HG02970 (cell line): Measurements from ENCODE around the gene RAC3.
"Not testable (repeated sequence)": the region's sequence is repeated elsewhere in the genome, so short reads cannot be mapped to it uniquely, and the experiment has no call there.

ENCODE experiments used
- ATAC-seq: cut with Tn5 transposase; IDR thresholded peaks from one replicate; pipeline ENCODE4 v1.9.1; 2021; ENCODE audit warnings: mild to moderate bottlenecking, moderate library complexity, moderate number of reproducible peaks; ENCODE audit not compliant: unreplicated experiment, low FRiP score

RAC3 gene

DNA sequence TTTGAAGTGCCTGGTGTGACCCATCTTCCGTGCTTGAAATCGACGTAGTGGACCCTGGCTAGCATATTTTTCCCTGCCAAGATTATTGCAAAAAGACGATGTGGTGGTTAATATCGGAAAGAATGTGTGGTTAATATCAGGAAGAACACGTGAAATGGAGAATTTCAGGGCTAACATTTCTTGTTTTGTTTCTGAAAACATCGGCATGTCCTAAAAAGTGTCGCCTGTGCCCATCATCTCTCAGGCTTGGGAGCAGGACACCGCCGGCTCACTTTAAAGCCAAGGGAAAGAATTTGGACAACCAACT, 6.4 kb downstream of the RAC3 start:
- no peak for ATAC-seq

DNA sequence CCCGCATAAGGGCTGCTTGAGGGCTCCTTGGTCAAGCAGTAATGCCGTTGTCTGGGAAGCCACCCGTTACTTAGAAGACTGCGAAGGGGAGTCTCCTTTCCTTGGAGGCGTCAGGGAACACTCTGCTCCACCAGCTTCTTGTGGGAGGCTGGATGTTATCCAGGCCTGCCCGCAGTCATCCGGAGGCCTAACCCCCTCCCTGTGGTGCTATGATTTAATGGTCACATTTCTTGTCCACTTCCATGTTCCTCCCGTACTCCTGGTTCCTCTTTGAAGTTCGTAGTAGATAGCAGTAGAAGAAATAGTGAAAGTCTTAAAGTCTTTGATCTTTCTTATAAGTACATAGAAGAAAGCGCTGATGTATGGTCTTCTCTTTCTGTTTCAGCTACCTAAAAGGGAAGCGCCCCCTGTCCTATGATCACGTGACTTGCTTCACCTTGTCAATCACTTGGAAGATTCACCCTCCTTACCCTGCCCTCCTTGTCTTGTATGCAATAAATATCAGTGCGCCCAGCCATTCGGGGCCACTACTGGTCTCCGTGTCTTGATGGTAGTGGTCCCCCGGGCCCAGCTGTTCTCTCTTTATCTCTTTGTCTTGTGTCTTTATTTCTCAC, 7.4 kb downstream of the RAC3 start:
- ATAC-seq, result not testable (repeated sequence)

DNA sequence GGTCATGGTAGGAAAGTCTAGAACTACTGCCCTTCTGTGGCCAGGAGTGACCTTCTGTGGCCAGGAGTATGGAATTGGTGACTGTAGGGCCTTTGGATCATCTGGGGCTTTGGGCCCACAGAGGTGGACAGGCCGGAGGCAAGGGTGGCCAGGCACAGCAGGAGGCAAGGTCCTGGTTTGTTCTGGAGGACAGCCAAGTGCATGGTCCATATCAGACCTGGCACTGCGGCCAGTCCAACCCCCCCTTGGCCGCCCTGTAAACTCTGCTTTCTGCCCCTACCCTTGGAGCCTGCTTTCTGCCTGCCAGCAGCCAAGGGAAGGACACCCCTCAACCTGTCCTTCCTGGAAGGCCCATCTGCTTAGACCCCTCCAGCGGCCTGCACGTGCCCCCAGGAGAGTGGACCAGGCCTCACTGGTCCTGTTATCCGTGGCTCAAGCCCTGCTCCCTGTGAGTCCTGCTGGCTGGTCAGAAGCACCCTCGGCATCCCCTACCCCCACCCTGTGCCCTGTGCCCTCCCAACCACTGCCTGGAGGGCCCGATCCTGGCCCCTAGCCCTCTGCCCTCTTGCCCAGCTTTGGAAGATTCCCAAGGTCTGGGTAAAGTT, 8.3 kb downstream of the RAC3 start:
- no peak for ATAC-seq

DNA sequence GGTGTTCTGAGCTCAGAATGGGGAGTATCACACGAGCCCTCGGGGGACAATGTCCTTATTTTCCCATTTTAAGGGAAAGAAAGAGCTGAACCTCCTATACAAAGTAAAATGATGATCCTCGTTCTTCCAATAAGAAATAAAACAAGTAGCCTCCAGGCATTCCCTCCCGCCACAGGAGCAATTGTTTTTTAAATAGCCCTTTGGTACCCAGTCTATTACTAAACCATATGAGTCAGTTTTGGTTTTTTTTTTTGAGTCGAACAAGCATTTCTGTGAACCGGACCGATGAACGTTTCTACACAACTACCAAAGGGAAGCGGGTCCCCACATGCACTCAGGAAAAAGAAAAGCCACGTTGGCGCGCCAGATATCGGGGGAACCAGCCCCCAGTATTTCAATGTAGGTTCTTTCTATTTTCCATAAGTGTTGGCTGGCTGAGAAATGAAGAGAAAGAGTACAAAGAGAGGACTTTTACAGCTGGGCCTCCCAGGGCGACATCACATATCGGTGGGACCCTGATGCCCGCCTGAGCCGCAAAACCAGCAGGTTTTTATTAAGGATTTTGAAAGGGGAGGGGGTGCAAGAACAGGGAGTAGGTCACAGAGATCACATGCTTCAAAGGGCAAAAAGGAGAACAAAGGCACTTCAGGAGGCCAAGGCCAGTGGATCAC, 9.8 kb downstream of the RAC3 start:
- no peak for ATAC-seq

DNA sequence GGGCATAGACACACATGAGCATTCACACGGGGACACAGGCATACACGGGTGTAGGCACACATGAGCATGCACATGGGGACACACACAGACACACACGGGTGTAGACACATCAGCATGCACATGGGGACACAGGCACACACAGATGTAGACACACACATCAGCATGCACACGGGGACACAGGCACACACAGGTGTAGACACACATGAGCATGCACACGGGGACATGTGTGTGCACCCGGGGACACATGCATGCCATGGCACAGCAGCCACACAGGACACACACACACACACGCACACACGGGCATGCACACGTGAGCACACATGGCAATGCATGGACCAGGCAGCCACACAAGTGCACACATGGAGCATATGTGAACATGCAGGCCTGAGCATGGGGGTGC, 11.2 kb downstream of the RAC3 start:
- no peak for ATAC-seq

DNA sequence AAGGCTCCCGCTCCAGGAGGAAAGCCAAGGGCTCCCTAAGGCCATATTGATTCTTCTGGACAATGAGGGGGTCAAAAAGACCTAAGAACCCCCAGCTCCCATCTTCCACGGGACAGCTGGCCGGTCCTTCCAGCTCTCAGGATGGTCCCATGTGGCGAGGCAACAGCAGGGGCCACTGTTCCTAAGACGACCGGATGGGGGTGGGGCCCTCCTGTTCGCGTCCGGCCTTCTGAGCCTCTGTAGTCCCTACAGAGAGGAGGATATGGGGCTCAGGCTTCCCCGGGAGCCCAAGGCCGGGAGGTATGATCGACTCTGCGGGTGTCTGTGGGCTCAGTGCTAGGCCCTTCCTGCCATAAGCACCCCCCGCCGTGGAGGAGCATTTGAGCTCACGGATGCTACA, 12.0 kb downstream of the RAC3 start:
- ATAC-seq, result no peak

DNA sequence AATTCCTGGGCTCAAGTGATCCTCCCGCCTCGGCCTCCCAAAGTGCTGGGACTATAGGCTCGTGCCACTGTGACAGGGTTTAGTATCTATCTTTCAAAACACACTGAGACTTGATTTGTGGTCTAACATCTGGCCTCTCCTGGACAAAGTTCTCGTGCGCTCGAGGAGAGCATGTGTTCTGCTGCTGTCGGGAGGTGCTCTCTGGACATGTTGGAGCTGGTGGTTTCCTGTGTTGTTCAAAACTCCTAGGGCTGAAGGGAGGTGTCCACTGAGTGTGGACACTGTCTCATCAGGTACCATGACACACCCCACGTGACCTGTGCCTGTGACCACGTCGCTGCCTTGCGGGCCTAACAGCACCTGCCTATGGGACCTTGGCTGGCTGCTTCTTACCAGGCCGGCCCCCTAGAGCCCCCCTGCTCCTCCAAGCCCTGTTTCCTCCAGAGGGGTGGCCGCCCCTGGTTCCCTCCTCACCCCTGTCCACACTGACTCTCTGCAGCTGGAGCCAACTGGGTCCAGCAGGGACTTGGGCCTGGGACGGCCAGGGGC, 14.5 kb downstream of the RAC3 start:
- ATAC-seq, result no peak

DNA sequence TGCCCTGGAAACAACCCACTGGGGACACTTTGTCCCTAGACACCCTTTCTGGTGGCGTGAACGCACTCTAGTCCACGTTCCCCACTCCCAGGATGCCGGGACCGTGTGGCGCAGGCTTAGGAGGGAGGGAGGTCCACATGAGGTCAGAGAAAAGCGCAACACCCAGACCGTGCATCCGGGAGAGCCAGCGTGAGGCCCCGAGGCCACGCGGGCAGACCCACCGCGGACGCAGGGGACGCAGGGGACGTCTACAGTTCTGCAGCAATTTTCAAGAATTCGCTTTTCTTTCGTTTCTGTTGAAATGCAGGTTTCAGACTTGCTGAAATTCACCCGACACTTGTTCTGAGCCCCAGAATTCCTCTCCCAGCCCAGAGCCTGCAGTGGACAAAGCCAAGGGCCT, 15.4 kb downstream of the RAC3 start:
- ATAC-seq, result no peak

DNA sequence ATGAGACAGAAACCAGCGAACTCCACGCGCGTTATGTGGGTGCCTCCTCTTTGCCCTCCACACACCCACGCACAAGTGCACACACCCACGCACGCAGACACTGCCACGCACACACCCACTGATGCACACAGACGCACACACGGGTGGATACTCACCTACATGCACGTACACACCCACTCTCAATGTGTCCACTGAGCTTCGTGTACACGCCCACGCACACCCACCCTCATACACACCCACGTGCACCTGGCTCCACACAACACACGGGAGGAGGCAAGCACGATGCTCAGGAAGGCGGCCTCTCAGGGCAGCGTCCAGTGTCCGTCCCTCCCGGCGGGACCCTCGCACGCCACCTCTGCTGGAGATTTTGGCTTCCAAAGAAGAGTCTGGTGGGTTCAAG, 15.9 kb downstream of the RAC3 start:
- ATAC-seq, result no peak

DNA sequence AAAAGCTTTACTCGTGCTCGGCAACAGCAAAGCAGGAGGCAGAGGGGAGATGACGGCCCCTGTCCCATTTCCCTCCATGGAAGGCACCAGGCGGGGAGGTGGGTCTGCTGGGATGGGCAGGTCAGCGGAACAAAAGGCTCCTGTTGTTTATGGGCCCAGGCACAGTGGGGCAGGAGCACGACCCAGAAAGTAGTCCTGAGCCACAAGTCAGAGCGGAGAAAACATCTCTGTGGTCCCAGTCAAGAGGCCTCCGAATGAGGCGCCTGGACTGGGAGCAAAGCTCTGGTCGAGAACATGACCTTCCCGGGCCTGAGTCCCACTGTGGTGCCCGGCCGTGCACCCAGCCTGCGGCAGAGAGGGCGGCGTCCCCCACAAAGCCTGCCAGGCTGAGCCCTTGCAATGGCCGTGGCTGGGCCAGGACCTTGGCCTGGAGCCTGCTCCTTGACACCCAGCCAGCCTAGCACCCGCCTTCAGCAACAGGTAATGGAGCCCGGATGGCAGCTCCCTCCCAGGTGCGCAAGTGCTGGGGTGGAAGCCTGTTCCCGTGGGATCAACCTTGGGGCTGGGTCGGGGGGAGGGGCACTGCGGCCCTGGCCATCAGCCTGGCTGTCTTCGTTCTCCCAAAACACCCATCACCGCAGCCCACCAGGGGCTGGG, 16.6 kb downstream of the RAC3 start:
- no peak for ATAC-seq

DNA sequence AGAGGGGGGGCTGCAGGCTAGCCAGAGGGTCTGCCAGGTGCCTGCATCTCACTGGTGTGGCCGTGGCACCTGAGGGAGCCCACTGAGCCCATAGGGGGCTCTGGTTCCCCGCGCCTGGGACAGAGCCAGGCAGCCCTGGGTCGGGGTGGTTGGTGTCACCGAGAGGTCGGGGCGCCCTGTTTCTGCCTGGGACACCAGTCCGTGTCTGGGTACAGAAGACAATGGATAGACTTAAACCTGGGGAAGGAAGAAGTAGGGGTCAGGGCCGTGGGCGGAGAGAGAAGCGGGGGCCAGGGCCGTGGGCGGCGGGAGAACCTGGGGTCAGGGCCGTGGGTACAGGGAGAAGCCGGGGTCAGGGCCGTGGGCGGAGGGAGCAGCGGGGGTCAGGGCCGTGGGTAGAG, 17.1 kb downstream of the RAC3 start:
- no peak for ATAC-seq

DNA sequence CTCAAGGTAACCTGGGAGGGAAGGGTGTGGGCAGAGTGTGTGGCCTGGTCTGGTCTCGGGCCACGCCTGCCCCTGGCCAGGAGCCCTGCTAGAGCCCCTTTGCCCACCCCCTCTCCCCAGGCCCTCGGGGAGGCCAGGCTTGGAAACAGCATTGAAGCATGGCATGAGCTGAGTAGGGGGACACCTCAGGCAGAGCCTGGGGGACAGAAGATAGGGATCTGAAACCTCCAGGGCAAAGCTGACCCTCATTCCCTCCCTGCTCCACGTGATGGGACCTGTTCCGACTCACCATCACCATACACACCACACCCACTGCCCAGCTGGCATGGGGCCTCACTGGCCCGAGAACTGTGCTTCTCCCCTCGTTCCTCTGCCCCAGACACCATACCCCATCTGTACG, 17.6 kb downstream of the RAC3 start:
- no peak for ATAC-seq

DNA sequence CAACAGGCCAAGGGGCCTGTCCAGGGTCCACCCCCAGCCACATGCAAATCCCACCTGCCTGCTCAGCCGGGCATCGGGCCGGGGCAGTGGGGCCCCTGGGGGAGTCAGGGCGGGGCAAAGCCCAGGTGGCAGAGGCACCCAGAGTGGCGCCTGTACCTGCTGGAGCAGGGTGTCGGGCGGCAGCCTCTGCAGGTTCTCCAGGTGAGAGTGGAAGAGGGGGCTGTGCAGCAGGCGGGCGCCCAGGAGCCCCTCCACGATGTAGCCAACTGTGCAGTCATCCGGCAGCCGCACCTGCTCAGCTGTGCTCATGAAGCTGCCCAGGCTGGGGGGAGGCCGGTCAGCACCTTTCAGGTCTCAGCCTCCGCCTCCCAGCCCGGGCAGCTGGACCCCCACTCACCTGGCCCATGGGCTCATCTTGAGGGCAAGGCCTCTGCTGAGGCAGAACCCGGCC, 18.1 kb downstream of the RAC3 start:
- no peak for ATAC-seq

DNA sequence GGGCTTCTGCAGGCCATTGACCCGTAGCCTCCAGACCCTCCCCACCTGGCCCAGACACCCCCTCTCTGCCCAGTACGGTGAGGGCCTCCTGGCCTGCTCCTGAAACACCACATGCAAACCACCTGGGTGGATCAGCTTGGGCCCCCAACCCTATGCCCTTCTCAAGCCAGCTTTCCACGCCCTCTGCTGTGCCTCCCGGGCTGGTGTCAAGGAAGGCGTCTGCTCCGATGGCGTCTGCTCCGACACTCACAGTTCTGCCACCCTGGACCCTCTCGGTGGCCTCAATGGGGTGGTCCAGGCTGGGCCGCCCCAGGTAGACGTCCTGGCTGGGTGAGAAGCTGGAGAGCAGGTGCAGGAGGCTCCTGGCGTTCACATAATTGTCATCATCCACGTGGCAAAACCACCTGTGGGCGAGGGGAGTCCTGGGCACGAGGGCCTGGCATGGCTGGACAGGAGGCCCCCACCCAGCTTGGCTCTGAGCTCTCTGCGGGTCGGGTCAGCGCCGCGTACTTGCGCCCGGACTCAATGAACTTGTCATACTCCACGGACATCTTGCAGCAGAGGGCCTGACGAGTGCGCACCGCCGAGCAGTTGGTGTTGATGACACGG, 18.8 kb downstream of the RAC3 start:
- no peak for ATAC-seq

DNA sequence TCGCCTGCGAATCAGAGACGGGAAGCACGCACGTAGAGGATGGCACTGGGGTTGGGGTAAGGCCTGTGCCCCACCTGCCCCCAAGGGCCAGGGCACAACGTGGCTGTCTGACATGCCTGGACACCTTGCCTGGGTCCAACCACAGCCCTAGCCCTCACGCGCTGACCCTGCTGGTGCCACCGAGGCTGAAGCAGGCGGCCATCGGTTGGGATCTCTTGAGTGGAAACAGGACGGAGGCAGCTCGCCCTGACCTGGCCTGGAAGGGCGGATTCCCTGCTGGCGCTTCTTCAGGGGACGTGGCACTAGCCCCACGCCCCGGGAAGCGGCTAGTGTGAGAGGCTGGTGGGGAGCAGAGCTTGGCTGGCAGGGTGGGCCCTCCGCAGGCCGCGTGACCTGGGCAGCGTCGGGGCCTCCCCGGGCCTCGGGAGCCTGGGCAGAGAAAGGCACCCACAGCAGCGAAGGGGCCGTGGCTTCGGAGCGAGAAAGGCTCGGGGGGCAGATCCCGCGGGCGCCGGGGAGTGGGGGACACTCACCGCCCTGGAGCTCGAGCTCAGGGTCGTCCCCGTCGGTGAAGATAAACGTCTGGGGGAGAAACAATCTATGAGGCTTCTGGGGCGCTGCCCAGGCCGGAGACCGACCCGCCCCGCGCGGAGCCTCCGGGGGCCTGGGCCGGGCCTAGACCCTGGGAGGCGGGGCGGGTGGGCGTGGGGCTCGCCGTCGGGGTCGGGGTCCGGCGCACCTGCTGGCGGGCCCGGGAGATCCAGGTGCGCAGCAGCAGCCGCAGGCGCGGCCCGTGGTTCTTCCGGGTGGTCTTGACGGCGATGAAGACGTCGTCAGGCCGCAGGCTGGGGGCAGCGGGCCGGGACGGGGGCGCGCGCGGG, 19.5 kb downstream of the RAC3 start:
- no peak for ATAC-seq

DNA sequence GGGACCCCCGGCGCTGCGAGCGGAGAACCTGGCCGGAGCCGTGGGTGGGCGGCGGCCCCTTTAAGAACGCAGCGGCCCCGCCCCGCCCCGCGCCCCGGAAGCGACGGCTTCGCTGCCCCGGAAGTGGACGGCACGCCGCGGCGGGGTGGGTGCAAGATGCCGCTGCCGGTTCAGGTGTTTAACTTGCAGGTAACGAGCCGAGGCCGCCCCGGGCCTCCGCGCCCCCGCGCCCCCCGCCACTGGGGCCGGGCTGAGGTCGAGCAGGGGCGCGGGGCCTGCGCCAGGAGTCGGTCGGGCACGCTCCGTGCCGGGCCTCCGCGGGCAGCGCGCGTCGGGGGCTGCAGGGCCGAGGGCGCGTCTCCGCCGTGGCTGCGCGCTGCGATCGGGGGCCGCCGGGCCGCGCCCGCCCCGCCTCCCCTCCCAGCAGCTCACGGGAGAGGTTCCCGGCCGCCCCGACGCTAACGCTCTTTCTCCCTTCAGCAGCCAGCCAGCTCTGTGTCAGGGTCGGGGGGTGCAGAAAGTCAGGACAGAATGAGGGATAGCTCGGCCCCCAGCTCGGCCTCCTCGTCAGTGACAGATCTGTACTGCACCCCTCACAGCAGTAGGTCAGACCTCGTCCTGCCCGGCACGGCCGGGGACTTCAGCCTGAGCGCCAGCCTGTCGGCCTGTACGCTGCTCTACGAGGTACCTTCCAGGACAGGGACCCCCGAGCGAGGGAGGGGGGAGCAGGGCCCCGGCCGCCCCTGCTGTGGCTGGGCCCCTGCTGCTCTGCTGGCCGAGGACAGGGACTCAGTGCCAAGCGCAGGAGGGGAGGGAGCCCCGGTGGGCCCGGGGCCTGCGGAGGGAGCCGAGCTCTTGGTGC, 20.5 kb downstream of the RAC3 start, which contains the start of the genes GPS1 and RFNG:
Gene GPS1 (plus strand): TSS at position 123 of the 862 bp plus-strand sequence. CDS start 34 bp downstream, at position 157.
Gene RFNG (minus strand): TSS at position 36 of the 862 bp plus-strand sequence. CDS start 45 bp downstream, outside the sequence.
- ATAC-seq, result peak; percentile 51

DNA sequence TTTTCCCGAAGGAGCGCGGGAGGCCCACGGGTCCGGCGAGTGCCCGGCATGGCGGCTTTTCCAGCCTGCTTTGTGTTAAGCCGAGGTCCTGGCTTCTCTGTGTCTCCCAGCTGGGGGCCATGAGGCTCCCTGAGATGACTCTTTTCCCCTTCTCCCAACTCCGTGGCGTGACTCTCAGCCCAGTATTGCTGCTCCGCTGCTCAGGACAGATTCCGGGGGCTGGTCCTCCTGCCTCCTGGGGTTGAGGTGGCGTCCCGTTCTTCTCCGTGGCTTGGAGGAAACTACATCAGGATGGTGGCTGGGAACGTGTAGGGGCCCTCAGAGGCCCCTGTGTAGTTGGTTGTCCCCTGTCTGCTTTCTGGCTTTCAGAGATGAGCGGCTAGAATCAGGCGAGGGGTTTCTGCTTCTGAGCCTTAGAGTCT, 21.2 kb downstream of the RAC3 start:
- ATAC-seq, result no peak

DNA sequence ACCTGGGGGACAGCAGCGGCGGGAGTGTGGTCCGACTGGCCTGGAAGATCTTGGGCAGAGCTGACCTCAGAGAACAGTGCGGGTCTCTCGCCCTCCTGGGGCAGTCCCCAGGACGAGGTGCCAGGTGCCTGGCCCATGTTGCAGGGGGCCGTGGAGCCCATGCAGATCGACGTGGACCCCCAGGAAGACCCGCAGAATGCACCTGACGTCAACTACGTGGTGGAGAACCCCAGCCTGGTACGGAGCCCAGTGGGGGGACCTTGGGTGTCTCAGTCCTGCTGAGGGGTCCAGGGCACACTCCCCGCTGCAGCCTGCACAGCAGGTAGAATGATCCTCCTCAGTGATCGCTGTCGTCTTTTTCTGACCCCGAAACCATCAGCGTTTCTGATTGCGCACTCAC, 21.7 kb downstream of the RAC3 start:
- no peak for ATAC-seq
